ENCODE results near the gene LOX.

LOX gene

GRCh38 chr5:122029818-122030217 lies 48.2 kb downstream of the LOX start:
- H3K27ac ChIP-seq = no peak overlapping the region
- H3K4me3 ChIP-seq = no peak overlapping the region
- no peak for TF ChIP-seq CTCF (IDR thresholded peaks at IDR 0.05)
- no peak for DNase-seq (ENCODE audit: low spot score)

- no peak for DNase-seq (ENCODE audit: low spot score)
- no peak overlapping the region for H3K27ac ChIP-seq
- no peak overlapping the region for H3K4me3 ChIP-seq
- TF ChIP-seq CTCF (IDR thresholded peaks at IDR 0.05) = no peak
Measured at GRCh38 chr5:122022966-122023365, 55.1 kb downstream of the LOX start.

DNA sequence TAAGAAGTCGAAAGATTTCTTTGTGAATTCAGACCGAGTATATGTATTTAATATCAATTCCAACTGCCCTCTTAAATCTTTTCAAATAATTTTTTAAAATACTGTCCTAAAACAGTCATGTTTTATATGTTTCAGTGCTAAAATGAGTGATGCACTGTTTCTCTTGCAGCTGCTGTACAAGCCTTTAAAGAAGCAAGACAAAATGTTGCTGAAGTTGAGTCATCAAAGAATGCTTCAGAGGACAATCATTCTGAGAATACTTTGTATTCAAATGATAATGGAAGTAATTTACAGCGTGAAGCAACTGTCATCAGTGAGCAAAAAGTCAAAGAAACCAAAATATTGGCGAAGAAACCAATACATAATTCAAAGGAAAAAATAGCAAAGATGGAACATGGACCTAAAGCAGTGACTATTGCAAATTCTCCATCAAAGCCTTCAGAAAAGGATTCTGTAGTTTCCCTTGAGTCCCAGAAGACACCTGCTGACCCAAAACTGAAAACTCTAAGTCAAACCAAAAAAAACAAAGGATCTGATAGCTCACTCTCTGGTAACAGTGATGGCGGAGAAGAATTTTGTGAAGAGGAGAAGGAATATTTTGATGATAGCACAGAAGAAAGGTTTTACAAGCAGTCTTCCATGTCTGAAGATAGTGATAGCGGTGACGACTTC lies 58.0 kb downstream of the LOX start:
- DNase-seq (ENCODE audit: low spot score) = no peak
- TF ChIP-seq CTCF (IDR thresholded peaks at IDR 0.05) = no peak
- H3K27ac ChIP-seq = no peak overlapping the region
- no peak overlapping the region for H3K4me3 ChIP-seq

GRCh38 chr5:122015471-122015870 lies 62.6 kb downstream of the LOX start:
- no peak for TF ChIP-seq CTCF (IDR thresholded peaks at IDR 0.05)
- H3K4me3 ChIP-seq = no peak overlapping the region
- DNase-seq (ENCODE audit: low spot score) = no peak
- H3K27ac ChIP-seq = no peak overlapping the region

GRCh38 chr5:122014236-122014935 lies 63.7 kb downstream of the LOX start:
- Histone ChIP-seq H3K27ac (no peak overlapping the region), H3K4me3 (no peak overlapping the region)

More at GRCh38 chr5:122014236-122014935, 63.7 kb downstream of the LOX start:
- no peak for DNase-seq (ENCODE audit: low spot score)
- TF ChIP-seq CTCF (IDR thresholded peaks at IDR 0.05) = no peak

Measured in coronary artery (tissue), 2 donors.